Measurements from ENCODE around the gene RGL2. TPM values are rescaled to one million over a fixed set of nuclear protein-coding genes. Genes with fewer than 3 reads are reported as not detected.
A peak's percentile ranks its signal among the peaks of the same experiment; 100 is the strongest.

RGL2 gene
- total and polyA plus RNA-seq, 12 donors = 36.4 to 224 (median 85.4) TPM

- intact Hi-C loops (cut with DNase I) = no loop called here
- Histone ChIP-seq H3K4me3 (no peak overlapping the region), H3K27me3 (no peaks in the 10 kb centered on the region), H3K4me1 (replicated peaks in 1 of 2) (peaks cover 52 to 69% of the 10 kb centered on the region in 2 donors), H3K36me3 (replicated peaks in 1 of 2) (peaks cover 0 to 34% of the 10 kb centered on the region in 2 donors), H3K9me3 (replicated peaks in 1 of 3) (no peaks in the 10 kb centered on the region), H3K27ac (peak overlapping the region in 2 of 5 donors; percentile 81 to 95)
- 91 to 99% (median 93%) methylated on average over 7 to 17 of the region's 17 CpGs for WGBS, 4 donors
- TF ChIP-seq POLR2A (IDR thresholded peaks at IDR 0.05) (no peak), CTCF (IDR thresholded peaks at IDR 0.05) (no peak)
- DNase-seq = peak in 2 of 7 donors; percentile 24 to 58
Measured at GRCh38 chr6:33315793-33316602, 17.3 kb upstream of the RGL2 start.

- WGBS, 4 donors = 37 to 72% (median 53%) methylated on average over 15 to 47 of the region's 47 CpGs
- TF ChIP-seq POLR2A (IDR thresholded peaks at IDR 0.05) (peak in 1 of 2 donors; percentile 5), CTCF (IDR thresholded peaks at IDR 0.05) (no peak)
- peak; percentile 64 to 79 (median 70) for DNase-seq
- Histone ChIP-seq H3K27me3 (no peaks in the 10 kb centered on the region), H3K9me3 (replicated peaks in 1 of 3) (no peaks in the 10 kb centered on the region), H3K4me1 (replicated peaks in 1 of 2) (peaks cover 44 to 67% of the 10 kb centered on the region in 2 donors), H3K4me3 (peak overlapping the region in 1 of 4 donors; percentile 97), H3K27ac (peak overlapping the region; percentile 80 to 99 (median 95)), H3K36me3 (replicated peaks in 1 of 2) (peaks cover 0 to 33% of the 10 kb centered on the region in 2 donors)
- intact Hi-C loops (cut with DNase I) = no loop called here
Measured at GRCh38 chr6:33314943-33315792, 16.4 kb upstream of the RGL2 start.

- Histone ChIP-seq H3K4me3 (peak overlapping the region in 3 of 4 donors; percentile 57 to 99 (median 97)), H3K27me3 (no peaks in the 10 kb centered on the region), H3K4me1 (replicated peaks in 1 of 2) (peaks cover 37 to 61% of the 10 kb centered on the region in 2 donors), H3K36me3 (replicated peaks in 1 of 2) (peaks cover 0 to 32% of the 10 kb centered on the region in 2 donors), H3K9me3 (replicated peaks in 1 of 3) (no peaks in the 10 kb centered on the region), H3K27ac (peak overlapping the region; percentile 80 to 99 (median 95))
- intact Hi-C loops (cut with DNase I) = no loop called here
- peak; percentile 77 to 91 (median 84) for DNase-seq
- TF ChIP-seq POLR2A (IDR thresholded peaks at IDR 0.05) = no peak
- TF ChIP-seq CTCF (IDR thresholded peaks at IDR 0.05) = no peak
- 1 to 6% (median 2%) methylated on average over 10 of the region's 10 CpGs for WGBS, 4 donors
Measured at GRCh38 chr6:33314515-33314942, 15.8 kb upstream of the RGL2 start.
